Left colon (tissue), 2 donors: Measurements from ENCODE around the gene LTBP2. TPM values are rescaled to one million over a fixed set of nuclear protein-coding genes. Genes with fewer than 3 reads are reported as not detected.
A peak's percentile ranks its signal among the peaks of the same experiment; 100 is the strongest.
"Not testable (repeated sequence)": the region's sequence is repeated elsewhere in the genome, so short reads cannot be mapped to it uniquely, and the experiment has no call there.

ENCODE experiments used
- ATAC-seq: fragments of 200-7000 bp; cut with Tn5 transposase; one replicate; pipeline ENCODE4 v1.9.1; 2020; ENCODE audit warnings: mild to moderate bottlenecking, moderate library complexity
- DNase-seq, 2 donors: peaks; one replicate each; pipeline ENCODE4 v3.0.0-alpha.2; 2020
- intact Hi-C, 2 donors: fragments of 100-400 bp; cut with DNase I in 1 of 2; cut with micrococcal nuclease in 1 of 2; formaldehyde crosslinking; loops; one replicate each; pipeline versions ENCODE4 v1.11.2 to v1.14.0; 2022; cut with DNase I, micrococcal nuclease
- total RNA-seq, 2 donors: library from RNA; stranded (reverse); fragmentation: NEBNext Ultra II Directional; extraction: Animal tissue kit (Norgen Biotek cat#: 25700); gene quantifications; one replicate each; pipeline ENCODE4 v1.2.1, GENCODE V29; 2021
- donor health status: DM: no; HTN: no; CAD: no.
- donor health status: DM: yes; HTN: yes; CAD: no.

LTBP2 gene
- total RNA-seq, 2 donors from 2014 or later = 2.8 to 6.4 TPM

DNA sequence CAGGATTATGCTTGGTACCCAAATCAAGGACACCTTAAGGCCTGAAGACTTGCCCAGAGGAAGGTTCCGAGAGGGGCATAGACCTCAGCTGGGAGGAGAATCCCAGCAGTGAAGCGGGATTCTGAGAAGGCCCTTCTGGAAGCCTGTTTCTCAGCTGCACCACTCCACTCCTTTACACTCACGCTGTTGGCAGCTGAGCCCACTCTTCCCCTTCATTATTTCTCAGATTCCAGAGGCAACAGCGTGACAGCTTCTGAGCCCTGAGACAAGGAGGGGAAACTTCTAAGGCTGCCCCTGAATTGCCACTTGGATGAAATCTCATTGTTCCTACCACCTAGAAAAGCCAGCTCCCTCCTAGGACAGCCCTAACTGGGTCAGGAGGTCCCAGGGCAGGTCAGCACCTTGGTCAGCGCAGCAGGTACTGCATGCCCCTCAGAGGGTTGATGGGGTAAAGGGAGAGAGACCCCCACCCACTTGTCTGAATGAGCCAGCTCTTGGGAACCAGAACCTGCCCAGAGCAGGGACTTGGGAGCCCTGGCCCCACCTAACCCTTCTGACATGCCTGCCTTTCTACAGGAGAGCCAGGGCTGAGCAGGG, 64.6 kb downstream of the LTBP2 start:
- ATAC-seq = no peak
- no peak for DNase-seq
- intact Hi-C loops = no loop called here

DNA sequence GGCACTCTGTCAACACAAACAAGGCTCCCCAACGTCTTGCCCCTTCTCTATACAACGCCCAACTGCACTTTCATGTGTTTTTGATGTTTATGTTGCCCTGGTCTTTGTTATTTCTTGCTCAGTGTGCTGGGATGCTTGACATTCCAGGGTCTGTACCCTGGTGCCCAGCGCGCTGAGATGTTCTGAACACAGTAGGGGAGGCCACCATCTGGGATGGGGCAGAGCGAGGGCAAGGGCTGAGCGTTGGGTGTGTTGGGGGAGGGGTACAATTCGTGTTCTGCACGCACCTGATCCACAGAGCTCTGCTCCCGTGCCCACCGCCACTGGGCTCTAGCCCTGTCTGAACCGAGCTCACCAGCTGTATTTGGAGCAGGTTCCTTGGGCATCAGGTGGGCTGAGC, 65.6 kb downstream of the LTBP2 start:
- ATAC-seq = no peak
- no peak for DNase-seq
- intact Hi-C loops = no loop called here

DNA sequence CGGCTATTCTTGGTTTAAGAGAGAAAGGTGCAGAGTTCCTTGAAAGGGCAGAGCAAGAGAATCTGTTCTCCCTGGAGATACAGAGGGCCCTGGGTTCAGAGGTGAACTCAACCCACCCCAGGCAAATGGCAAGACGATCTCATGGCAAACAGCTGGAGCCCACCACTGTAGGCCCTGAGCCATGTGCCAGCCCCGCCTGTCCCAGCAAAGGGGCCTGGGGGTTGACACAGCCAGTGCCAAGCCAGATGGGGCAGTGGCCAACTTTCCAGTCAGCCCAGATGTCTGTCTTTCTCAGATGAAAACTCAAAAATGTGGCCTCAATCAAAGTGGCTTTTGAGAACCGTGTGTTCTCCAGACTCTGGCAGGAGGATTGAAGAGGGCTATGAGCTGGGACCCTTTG, 66.7 kb downstream of the LTBP2 start:
- intact Hi-C loops = no loop called here
- ATAC-seq (no peak), DNase-seq (no peak)

DNA sequence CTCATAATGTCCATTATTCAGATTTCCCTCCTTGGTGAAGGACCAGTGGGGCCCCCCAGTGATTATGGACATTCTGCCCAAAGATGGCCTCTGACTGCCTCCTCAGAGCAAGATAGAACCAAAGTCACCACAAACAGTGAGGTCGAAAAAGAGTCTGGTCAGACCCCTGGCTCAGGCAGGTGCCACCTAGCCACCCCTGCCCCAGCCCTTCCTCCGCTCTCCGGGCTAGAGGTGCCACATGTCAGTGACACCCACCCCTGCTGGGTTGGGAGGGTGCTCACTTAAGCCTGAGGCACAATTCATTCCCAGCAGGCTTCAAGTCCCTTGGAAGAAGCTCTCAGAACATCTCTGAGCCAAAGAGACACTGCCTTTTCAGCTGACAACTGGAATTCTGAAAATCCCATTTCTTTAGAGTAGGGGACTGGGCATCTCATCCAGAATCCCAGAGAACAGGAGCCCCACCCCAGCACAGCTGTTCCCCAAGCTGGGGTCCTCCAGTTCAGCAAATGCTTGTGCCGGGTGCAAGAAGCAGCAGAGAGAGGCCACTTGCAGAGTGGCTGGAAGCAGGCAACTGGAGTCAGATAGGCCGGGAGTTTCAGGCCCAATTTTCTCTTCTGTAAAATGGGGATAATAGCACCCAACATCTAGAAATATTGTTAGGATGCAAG, 68.1 kb downstream of the LTBP2 start:
- DNase-seq (no peak), ATAC-seq (no peak)
- intact Hi-C loops = no loop called here

DNA sequence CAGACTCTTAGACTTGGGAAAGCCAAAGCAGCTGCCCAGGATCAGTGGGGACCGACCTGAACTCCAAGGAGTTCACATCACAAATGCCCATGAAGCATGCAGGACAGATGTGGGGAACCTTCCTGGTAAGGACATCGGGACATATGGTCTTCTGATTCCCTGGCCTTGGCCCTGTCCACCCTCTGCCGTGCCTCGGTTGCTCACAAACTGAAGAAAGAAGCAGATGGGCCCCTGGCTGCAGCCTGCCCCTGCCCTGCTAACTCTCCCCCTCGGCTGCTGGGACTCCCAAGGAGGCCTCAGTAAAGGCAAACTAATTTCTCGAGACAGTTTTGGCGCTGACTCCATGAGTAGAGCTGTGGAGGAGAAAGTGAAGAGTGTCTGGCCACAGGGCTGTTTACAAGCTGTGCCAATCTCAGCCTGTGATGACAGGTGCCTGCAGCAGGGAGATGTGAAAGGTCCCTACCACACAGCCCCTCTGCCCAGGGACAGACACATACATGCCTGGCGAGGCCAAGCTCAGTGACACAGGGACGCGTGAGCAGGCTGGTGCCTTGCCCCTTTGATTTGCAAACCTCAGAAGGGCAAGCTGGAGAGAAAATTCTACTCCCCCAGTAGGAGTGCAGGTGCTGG, 69.9 kb downstream of the LTBP2 start:
- intact Hi-C loops = no loop called here
- DNase-seq (no peak), ATAC-seq (no peak)

DNA sequence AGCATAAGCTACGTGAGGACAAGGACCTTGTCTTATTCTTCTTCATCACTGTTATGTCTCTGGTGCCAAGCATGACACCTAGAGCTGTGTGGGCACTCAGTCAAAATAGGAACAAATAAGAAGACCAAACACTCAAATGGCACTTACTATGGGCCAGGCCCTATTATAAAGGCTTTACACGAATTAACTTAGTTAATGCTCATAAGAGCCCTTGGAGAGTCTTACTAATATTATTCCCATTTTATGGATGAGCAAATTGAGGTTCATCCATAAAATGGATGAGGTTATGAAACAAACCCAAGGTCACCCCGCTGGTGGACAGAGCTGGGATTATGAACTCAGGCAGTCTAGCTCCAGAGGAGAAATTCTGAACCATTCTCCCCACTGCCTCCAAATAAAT, 70.8 kb downstream of the LTBP2 start:
- DNase-seq (no peak), ATAC-seq (no peak)
- intact Hi-C loops = no loop called here

DNA sequence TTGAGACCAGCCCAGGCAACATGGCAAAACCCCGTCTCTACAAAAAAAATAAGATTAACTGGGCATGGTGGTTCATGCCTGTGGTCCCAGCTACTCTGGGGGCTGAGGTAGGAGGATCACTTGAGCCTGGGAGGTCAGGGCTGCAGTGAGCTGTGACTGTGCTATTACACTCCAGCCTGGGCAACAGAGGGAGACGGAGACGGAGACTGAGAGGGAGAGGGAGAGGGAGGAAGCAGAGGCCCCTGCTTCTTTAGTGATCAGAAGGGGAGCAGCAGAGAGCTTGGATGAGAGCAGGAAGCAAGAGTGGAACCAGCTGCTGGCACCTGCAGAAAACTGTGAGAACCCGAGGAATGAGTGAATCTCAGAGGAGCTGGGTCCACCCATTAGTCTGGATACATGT, 72.5 kb downstream of the LTBP2 start:
- intact Hi-C loops = no loop called here
- ATAC-seq (no peak), DNase-seq (no peak)

DNA sequence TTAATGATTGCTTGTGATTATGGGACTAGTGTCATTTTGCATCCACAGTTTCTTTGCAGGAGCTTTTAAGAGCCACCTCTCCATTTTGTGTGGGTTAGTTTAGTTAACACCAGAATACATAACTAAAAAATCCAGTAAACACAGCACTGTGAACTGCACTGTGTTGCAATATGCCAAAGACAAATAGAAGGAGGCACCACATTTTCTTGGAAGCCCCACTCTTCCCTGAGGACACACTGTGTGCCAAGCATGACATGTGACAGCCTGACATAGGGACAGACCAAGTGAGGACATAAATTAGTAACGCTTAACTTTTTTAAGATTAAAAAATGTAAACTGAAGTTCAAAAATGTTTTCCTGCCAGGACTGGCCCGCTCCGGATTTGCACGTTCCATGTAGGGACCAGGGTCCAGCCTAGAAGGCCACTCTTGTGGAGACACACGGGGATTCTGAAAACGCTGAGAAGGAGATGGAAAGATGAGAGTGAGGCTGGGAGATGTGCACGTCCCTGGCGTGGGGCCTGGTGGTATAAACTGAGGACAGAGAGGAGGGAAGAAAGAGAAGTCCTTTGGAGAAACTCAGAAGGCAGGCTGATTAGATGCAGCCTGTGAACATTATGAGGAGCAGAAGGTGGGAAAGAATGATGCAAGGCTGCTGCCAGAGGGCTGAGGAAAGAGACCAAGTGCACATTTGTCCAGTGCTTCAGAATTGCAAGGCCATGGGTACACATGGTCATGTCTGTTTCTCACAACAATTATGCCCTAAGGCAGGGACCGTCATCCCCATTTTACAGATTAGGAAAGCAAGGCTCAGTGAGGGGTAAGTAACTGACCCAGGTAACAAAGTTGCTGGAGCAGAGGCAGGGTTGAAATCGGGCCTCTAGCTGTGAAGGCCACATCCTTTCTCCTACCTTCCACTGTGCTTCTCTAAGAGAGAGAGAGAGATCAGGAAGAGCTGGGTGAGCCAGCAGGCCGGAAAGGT, 73.3 kb downstream of the LTBP2 start:
- intact Hi-C loops = no loop called here
- ATAC-seq (no peak), DNase-seq (no peak)

DNA sequence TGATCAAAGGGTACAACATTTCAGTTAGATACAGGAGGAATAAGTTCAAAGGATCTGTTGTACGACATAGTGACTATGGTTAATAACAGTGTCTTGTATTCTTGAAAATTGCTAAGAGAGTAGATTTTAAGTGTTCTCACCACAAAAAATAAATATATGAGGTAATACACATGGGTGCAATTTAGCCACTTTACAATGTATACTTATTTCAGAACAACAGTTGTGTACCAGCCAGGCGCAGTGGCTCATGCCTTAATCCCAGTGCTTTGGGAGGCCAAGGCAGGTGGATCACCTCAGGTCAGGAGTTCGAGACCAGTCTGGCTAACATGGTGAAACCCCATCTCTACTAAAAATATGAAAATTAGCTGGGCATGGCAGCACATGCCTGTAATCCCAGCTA, 75.7 kb downstream of the LTBP2 start:
- intact Hi-C loops, ATAC-seq, DNase-seq: not testable (repeated sequence)

DNA sequence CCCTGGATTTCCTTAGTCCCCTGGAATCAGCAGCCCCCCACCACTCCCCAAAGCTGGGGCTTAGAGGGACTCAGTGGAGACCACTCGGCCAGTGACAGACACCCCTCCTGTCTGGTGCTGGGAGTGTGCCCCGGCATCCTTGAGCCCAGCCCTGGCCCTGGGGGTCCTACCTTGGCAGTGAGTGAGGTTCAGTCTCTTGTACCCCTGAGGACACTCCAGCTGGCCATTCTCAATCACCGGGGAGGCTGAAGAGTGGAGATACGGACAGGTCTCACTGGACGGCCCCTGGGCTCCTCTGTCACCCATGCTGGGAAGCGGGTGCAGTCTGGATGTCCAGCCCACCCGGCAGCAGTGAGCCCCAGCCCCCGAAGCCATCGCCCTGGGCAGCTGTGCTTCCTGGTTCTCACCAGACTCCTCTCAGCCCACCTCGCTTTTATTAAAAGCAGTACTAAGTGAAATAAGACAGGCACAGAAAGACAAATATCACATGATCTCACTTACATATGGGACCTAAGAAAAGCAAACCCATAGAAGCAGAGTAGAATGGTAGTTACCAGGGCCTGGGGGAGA, 76.2 kb downstream of the LTBP2 start:
- intact Hi-C loops = no loop called here
- DNase-seq = no peak
- ATAC-seq = no peak

DNA sequence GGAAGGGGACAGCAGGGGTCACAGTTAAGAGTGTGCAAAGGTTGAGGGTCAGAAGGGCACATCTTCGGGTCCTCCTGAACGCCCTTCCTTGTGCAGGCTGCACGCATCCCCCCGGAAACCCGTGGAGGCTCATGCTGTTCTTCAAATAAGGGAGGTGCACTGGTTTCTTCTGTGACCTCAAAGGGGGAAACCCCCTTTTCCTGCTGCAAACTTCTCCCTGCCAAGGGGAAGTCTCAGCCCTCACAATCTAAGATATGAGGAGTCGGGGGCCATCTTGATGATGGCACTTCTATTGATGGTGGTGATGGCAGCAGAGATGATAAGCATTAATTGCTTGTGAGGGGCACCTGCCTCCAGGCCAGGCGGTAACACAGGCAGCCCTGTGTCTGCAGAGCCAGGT, 78.5 kb downstream of the LTBP2 start:
- intact Hi-C loops = no loop called here
- no peak for DNase-seq
- ATAC-seq = no peak

DNA sequence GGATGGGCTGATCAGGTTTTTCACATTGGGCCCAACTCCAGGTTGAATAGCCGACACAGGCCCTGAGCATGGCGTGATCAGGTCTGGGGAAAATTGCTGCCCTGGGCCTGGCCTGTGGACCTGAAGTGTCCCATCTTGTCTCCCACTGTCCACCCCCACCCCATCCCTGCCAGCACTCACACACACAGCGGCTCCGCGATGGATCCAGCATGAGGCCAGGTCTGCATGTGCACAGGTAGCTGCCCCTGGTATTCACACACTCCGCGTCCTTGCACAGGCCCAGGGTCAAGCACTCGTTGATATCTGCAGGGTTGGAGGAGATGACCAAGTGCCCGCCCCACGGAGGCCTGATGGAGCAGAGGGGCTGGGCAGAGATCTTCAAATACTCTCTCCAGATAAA, 79.8 kb downstream of the LTBP2 start:
- DNase-seq (no peak), ATAC-seq (no peak)
- intact Hi-C loops = no loop called here

DNA sequence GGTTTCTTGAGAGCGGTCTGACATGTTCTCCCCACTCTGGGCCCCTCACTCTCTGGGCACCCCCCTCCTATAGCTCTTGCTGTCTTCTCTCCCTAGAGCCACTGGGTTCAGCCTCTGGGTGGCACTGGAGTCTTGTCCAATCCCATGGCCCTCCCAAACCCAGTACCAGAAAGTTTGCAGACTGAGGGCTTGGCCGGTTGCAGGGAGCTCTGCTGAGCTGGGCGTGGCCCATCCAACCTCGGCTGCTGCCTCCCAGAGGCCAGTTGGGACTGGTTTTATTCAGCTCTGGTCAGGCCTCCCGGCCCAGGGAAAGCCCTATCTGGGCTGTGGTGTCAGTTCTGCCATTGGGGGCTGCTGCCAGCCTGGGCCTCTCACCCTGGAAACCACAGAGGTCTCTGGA, 80.6 kb downstream of the LTBP2 start:
- DNase-seq = peak in 1 of 2 donors; percentile 45
- peak; percentile 76 for ATAC-seq
- intact Hi-C loops = no loop called here

DNA sequence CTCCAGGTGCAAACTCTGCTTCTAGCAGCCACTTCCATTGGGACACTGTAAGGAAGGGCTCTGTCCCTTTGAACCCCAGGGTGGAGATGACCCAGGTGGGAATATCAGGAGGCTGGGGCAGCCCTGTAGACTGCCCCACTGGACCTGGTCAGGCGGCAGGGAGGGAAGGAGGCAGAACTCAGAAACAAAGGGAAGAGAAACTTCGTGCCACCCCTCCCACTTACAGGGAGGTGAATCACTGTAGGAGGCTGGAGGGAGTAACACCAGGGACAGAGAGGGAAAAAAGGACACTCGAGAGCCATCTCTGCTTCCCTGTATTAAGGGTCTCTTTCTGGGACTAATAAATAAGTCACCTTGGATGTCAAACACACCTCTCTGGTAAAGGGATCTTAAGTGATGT, 81.0 kb downstream of the LTBP2 start:
- intact Hi-C loops = no loop called here
- ATAC-seq (no peak), DNase-seq (no peak)

DNA sequence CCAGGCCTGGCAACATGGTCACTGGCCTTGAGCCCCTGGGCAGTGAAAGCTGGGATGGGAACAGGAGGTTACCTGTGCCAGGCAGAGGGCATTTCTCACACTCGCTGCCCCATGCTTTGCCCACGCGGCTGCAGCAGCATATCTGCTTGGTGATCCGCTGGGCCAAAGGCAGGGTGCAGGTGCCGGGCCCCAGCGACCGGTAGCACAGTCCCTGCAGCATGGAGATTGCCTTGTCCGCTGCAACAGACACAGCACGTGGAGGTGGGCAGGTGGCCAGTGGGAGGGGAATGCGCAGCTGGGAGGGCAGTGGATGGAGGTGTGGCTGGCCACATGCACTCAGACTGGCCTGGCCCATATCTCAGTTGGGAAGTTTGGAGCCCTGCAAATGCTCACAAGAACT, 83.2 kb downstream of the LTBP2 start:
- ATAC-seq (no peak), DNase-seq (no peak)
- intact Hi-C loops = no loop called here

DNA sequence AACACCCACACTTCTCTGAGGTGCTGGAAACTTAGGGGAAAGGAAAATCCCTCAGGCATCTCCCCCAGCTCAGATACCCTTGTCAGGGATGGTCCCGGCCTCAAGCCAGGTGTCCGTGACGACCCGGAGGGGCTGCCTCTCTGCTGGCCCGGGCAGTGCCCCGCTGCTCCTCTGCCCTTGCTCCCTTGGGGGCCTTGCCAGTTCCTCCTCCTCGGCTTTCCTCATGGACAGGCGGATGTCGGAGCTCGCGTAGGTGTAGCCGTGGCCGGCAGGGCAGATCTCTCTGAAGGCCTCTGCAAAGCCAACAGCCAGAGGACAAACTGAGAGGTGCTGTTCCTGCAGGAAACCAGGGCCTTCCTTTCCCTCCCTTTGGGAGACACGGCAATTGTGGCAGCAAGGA, 83.6 kb downstream of the LTBP2 start:
- DNase-seq (no peak), ATAC-seq (no peak)
- intact Hi-C loops = no loop called here

DNA sequence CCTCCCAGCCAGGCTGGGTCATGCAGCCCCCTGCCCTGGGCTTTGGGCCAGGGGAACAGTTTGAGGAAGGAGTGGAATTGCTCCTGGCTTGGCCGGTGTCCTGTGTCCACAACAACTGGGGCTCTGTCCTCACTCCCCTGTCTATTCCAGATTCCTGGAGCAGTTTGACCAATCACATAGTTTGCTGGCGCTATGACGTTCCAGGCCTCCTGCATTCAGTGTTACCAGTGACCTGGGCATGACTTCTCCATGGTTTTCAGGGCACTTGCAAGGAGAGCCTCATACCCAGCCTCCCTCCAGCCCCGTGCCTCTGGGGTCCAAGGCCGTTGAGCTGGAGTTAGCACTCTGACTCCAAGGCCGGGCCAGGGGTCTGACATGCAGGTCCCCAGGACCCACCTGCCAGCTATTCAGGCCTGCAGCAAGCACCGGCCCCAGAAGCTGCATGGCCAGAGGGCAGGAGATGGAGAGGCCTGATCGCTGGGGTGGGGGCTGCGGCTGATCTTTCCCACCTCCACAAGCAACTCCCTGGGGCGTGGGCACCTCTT, 84.2 kb downstream of the LTBP2 start:
- ATAC-seq = no peak
- DNase-seq = no peak
- intact Hi-C loops = no loop called here

DNA sequence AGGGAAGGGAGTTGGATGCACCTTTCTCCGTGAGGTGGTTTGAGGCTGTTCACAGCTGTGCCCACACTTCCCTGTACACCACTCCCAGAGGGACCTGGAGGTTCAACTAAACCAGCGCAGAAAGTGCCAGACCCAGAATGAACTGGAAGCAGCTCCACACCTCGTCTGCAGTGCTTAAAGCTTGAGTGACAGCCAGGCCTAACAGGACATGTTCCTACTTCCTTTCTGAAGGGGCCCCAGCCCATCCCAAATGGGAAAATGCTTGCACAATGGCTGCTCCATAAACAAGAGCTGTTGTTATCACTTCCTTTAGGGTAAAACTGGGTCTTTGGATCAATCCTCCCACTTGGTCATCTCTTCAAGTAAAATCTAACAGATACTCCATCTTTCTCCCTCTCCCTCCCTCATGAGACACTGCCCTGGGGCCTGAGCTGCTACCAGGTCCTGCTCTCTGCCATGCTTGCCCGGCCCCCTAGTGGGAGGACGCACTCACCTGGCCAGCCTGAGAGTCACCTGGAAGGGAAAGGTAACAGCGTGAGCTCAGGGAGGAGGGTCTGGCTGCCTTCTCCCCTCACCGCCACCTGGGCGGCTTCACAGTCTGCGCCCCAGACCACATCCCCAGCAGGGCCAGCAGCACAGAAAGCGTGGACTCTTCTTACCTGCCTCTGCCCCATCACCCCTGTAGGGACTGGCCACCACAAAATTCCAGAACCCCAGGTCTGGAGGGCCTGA, 85.0 kb downstream of the LTBP2 start:
- DNase-seq (no peak), ATAC-seq (no peak)
- intact Hi-C loops = no loop called here
